HG02588 (cell line): Measurements from ENCODE around the gene ZFYVE9.

Experiments
- ATAC-seq: cut with Tn5 transposase; IDR thresholded peaks from one replicate; pipeline ENCODE4 v1.9.1; 2021; ENCODE audit warnings: mild to moderate bottlenecking, moderate library complexity; ENCODE audit not compliant: unreplicated experiment

The ZFYVE9 gene

GRCh38 chr1:52323731-52324130 is 181.8 kb downstream of the ZFYVE9 start:
- no peak for ATAC-seq

GRCh38 chr1:52325786-52326185 is 183.9 kb downstream of the ZFYVE9 start:
- ATAC-seq: no peak

GRCh38 chr1:52328615-52329014 is 186.7 kb downstream of the ZFYVE9 start:
- no peak for ATAC-seq

- ATAC-seq: no peak
Measured at GRCh38 chr1:52332411-52332810, 190.5 kb downstream of the ZFYVE9 start.

GRCh38 chr1:52334906-52335528 is 193.1 kb downstream of the ZFYVE9 start:
- no peak for ATAC-seq

GRCh38 chr1:52337439-52337838 is 195.6 kb downstream of the ZFYVE9 start:
- no peak for ATAC-seq

GRCh38 chr1:52341655-52342260 is 199.9 kb downstream of the ZFYVE9 start:
- ATAC-seq: no peak

- no peak for ATAC-seq
Measured at GRCh38 chr1:52343979-52344378, 202.1 kb downstream of the ZFYVE9 start.

GRCh38 chr1:52345252-52345651 is 203.4 kb downstream of the ZFYVE9 start:
- ATAC-seq: no peak

- no peak for ATAC-seq
Measured at GRCh38 chr1:52346653-52347052, 204.8 kb downstream of the ZFYVE9 start.

GRCh38 chr1:52348704-52349300 is 206.9 kb downstream of the ZFYVE9 start:
- ATAC-seq: no peak

- no peak for ATAC-seq
Measured at GRCh38 chr1:52352690-52353089, 210.8 kb downstream of the ZFYVE9 start.

- ATAC-seq: no peak
Measured at GRCh38 chr1:52355436-52355835, 213.5 kb downstream of the ZFYVE9 start.

GRCh38 chr1:52355847-52356505 is 214.1 kb downstream of the ZFYVE9 start:
- no peak for ATAC-seq

- ATAC-seq: no peak
Measured at GRCh38 chr1:52356818-52357355, 215.0 kb downstream of the ZFYVE9 start.

GRCh38 chr1:52357397-52357796 is 215.5 kb downstream of the ZFYVE9 start:
- no peak for ATAC-seq

- no peak for ATAC-seq
Measured at GRCh38 chr1:52358851-52359497, 217.1 kb downstream of the ZFYVE9 start.

GRCh38 chr1:52359676-52360594 is 218.0 kb downstream of the ZFYVE9 start:
- ATAC-seq: no peak

GRCh38 chr1:52360595-52360968 is 218.7 kb downstream of the ZFYVE9 start:
- no peak for ATAC-seq

GRCh38 chr1:52364235-52364839 is 222.4 kb downstream of the ZFYVE9 start:
- no peak for ATAC-seq
